Ecto neural progenitor cell (in vitro differentiated cells): ENCODE results near the gene PHACTR1.

Experiments used
- DNase-seq: peaks from one replicate; pipeline ENCODE4 v3.0.0-alpha.2; 2018; ENCODE audit warnings: low spot score

PHACTR1 gene

DNA sequence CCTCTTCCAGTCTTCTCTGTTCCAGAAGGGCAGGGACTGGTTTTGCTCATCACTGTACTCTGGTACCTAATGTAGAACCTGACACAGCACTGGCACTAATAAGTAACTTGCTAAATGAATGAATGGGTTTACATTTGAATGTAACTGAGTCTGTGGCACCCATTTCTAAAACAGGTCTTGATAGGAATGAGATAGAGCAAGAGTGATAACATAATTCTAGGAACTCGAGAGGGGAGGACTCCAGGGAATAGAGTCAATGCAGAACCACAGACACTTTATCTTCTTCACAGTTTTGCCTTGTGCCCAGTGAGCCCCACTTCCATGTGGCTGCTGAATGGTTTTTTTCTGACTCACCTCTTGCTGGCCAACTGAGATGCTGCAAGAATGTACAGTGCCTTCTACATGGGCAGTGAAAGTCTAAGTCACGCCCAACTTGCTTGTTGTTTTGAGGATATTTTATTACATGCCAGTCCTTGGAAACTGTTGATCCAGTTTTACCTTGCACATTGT is 550.6 kb downstream of the PHACTR1 start:
- DNase-seq, result no peak

DNA sequence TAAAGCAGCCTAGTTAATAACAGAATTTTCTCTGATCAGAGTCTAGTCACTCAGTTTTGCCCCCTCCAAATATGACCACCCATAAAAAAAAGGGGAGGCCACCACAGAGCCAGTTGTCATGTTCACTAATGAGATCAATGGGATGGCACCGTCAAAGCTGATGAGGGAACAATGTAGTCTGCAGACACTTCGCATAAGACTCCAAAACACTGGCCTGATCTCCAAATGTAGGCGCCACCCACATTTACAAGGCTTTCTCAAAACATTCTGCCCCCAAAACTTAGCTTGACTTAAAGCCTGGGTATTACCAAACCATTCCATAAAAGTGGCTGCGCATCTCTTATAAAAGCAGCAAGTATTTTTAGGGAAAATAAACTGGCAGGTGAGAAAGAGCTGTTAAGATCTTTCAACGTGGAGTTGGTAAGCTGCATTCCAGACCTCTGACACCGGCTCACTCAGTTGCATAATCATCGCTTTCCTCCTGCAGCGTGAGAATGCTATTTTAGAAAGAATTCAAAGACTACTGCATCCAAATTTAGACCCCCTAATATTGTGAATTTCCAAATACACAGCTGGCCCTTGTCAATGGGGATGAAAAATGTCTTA is 552.4 kb downstream of the PHACTR1 start:
- DNase-seq, result no peak

DNA sequence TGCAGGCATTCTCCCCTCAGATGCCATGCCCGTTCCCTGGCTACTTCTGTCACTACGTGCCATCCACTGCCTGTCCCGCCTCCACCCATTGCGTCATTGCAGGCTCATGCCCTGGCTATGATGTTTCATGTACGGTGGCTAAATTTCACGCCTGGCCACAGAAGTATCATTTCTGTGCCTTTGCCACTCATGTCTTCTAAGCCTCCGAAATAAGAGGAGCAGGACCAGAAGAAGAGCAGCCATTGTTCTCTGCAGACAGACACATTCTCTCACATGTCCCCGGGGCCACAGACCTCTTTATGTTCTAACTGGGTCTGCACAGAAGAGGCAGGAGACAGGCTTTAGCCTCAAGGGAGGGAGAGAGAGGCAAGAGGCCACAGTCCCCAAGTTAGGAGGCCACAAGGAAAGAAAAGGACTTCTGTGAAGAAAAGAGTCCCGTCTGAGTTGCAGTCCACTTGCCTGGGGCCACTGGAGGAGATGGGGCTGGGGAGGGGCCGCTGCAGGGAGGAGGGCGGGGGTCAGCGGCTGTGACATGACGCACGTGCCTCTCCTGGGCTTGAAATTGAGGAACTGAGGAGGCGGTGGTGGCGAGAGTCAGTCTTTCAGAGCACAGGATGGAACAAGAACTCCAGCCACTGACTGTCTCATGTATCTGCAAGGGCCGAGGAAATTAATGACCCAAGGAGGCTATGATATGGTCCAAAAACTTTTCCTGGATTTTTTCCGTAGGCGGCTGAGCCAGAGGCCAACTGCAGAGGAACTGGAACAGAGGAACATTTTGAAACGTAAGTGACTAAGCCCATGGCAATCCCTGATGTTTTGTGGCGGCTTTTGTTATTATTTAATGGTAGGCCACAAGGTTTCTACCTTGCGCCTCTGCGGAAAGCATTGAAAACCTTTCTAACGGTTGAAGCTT is 555.8 kb downstream of the PHACTR1 start:
- no peak for DNase-seq

- DNase-seq, result no peak
These were observed 556.8 kb downstream of the PHACTR1 start for GRCh38 chr6:13273202-13273930.

DNA sequence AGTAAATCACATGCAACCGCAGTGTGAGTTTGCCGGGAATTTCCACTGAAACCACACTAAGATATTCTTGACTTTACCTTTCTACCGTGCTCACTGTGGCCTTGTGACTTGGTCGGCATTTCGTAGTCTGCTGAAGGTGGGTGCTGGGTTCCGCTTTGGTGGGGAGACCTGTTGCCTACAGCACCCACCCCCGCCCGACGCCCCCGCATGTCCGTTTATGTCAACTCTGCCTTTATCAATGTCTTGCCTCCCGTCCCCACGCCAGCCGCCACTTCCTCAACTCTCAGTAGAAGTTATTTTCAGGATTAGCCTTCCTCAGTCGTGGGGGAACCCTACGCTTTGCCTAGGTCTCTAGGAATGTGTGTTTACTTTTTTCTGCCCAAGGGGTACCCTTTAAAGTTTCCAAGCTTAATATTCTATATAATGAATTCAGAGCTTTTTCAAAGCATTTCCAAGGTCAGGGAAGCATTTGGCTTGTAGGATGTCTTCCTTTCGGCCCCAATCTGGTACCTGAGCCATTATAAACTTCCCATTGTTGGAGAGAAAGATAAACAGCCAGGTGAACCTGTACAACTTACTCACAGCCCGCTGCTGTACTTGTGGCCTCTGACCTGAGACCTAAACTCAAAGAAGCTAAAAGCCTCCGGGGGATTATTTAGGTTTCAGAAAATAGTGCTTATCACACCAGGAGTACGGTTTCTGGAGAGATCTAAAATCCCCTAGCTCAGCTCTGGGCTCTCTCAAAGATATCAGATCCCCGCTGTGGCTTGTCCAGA is 557.6 kb downstream of the PHACTR1 start:
- no peak for DNase-seq

GRCh38 chr6:13274707-13275434 is 558.3 kb downstream of the PHACTR1 start:
- DNase-seq, result no peak

DNA sequence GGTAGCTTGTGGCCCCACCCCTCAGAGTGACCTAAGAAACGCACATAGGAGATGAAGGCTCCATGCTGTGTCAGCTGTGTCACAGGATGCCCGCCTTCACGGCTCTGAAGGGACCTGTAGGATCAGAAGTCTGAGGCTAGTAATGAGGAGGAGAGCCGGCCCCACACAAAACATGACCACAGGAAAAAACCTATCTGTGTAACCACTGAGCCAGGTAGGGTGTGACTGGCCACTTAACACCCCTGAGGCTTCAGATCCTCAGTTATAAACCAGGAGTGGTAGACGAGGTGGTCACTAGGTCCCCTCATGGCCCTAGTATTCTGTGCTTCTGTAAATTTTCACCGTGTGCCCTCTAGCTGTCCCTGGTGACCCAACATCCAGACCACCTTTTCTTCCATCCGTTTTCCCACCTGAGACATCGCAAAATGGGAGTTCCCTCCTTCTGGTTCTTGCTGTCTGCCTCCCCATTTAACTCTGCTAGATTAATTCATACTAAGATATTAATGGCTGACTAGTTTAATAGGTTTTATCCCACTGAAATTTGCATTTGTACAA is 558.9 kb downstream of the PHACTR1 start:
- no peak for DNase-seq

DNA sequence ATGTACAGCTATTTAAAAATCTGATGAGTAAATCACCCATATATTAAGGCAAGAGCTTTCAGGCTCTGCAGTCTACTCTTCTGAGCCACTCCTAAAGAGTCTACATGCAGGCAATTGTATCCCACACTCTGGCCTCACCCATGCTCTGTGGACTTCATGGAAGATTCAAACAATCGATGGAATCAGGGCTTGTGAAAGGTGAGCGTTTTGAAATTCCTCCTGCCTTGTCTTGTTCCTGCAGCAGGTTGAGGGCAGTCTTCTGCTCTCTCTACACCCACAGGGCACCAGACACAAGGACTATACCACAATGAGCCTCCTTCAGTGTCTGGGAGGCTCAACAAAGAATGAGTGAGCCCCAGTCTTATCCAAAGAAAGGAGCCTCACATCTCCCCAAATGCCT is 560.7 kb downstream of the PHACTR1 start:
- no peak for DNase-seq

GRCh38 chr6:13278164-13278563 is 561.6 kb downstream of the PHACTR1 start:
- no peak for DNase-seq

DNA sequence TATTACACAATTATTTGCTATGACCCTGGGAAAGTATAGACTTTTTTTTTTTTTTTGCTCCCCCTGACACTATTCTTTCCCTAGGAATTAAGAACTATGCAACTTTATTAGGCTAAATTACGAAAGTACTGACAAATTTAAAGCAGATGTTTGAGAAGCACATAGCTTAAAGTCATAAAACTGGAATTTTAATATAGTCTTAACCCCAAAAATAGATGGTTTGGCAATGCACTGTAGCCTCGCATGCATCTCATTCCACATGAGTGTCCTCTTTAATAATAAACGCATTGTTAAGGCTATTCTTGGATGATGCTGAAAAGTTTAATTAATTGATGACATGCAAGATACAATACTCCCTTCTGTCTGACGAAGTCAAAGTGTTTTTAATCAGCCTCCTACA is 562.4 kb downstream of the PHACTR1 start:
- DNase-seq, result no peak

GRCh38 chr6:13280254-13280653 is 563.7 kb downstream of the PHACTR1 start:
- DNase-seq, result no peak

GRCh38 chr6:13281686-13282085 is 565.1 kb downstream of the PHACTR1 start:
- no peak for DNase-seq

DNA sequence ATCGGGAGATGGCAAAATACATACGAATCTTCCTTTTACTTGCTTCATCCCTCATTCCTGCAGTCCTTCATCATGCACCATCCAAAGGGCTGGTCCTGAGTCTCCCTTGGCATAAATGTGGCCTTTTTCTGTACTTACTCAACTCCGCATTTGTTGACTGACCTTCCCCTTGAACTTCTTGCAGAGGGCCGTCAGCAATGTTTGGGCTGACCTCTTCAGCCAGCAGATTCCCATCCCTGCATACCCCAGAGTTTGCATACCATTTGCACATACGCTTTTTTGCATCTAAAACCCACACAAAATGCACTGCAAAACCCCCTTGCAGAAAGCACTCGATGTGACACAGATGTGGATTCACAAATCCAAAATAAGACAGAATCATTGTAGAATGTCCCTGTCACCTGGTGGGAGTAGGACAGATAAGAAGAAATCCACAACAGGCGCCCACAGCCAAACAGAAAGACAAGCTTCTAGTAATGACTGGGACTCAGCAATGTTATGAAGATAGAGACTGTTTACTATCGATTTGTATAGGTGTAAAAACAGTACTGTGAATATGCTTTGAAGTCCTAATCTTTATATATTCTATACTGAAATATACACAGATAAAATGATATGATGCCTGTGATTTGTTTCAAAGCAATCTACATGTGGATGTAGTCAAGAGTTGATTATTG is 566.0 kb downstream of the PHACTR1 start:
- DNase-seq, result no peak

DNA sequence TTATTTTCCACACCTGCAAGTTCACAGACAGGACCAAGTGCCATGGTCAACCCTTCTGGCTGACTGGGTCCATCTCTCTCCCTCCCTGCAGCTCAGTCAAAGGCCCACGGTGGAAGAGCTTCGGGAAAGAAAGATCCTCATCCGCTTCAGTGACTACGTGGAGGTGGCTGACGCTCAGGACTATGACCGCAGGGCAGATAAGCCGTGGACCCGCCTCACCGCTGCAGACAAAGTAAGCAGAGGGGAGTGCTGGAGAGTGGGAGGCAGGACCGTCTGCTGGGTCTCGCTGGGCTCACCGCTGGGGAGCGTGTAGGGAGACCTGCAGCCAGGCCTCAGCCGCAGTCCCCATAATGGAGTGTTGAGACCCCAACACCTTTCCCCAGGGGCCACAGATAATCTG is 566.8 kb downstream of the PHACTR1 start:
- DNase-seq, result no peak

DNA sequence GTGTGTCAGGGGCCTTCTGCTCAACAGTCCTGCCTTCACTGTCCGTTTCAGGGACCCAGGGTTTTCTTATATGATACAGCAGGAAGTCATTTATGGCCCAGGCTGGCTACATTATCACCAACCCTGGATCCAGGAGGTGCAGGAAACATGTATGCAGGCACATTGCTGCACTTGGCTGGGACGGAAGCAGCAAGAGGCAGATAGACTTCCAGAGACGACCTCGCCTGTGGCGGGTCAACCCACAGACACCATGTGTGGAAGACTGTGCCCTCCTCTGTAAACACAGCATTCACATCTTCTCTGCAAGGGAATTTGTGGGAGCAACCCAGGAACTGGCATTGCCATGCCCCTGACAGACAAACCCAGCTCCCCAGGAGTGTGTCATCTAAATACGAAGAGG is 568.1 kb downstream of the PHACTR1 start:
- DNase-seq, result no peak

GRCh38 chr6:13285705-13286104 is 569.1 kb downstream of the PHACTR1 start:
- no peak for DNase-seq

DNA sequence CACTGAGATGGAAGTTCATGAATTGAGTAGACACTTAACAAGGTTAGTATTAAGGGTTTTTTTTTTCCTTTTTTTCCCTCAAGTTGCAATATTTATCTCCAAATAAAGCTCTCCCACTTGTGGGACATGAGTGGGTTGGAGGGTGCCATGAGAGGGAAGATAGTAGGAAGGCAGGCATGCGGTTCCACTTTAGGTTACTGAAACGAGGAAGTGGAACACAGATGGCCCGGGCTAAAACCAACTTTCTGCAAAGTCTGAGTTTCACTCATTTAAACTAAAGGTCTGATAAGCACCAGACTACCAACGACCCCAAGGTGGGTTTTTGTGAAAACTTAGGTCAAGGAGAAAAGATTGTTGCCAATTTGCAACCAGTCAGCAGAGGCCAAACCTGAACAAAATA is 569.6 kb downstream of the PHACTR1 start:
- no peak for DNase-seq

- DNase-seq, result no peak
These were observed 570.5 kb downstream of the PHACTR1 start for GRCh38 chr6:13287104-13287503.

DNA sequence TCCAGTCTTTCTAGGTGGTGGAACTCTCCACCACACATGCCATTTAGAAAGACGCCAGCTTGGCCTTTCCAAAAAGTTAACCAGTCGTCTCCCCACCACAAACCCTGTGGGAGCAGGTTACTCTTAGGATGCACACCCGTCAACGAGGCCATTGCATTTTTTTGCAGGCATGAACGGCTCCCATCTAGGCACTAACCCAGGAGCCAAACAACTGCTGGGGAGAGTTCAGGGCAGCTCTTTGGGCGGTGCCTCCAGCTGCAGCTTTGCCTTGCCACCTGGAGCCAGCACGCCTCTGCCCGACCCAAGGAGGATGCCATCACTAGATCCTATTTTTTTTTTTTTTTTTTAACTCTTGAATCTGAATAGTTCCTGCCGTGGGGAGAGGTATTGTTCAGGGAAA is 571.9 kb downstream of the PHACTR1 start:
- DNase-seq, result no peak

DNA sequence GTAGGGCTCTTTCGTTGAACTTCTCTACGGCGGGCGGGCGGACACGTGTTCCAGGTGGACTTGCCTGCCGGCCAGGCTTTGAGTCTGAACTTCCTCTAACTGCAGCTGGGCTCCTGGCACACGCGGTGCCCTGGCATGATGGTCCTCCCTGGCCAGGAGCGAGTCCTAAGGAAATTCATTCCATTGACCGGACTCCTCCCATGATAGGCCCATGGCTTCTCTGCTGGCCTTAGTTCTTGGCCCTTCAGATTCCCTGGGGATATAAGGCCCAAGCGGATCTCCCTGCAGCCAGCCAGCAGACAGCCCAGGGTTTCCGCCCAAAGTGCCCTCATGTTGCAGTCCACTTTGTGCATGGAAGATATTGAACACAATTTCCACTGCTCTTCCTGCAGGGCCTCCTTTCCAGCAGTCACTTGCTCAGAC is 572.4 kb downstream of the PHACTR1 start:
- no peak for DNase-seq
